Stimulated activated CD8-positive, alpha-beta memory T cell treated with anti-CD3 and anti-CD28 coated beads, Interleukin-4, amount 100 ng/mL, for 24 hours (primary cell): ENCODE measurements around the gene GARIN6.
"Not testable (repeated sequence)": the region's sequence is repeated elsewhere in the genome, so short reads cannot be mapped to it uniquely, and the experiment has no call there.

Experiments used
- DNase-seq: peaks from one replicate; pipeline ENCODE4 v3.0.0-alpha.2; 2020; ENCODE audit warnings: low read depth

The GARIN6 gene

GRCh38 chr12:99647453-99647852 is at the start of gene GARIN6:
TSS of gene GARIN6 (plus strand) at chr12:99647753. CDS start at chr12:99648175, 422 bp downstream.
- no peak for DNase-seq

GRCh38 chr12:99598785-99599184 is 48.8 kb upstream of the GARIN6 start:
- DNase-seq, result no peak

DNA sequence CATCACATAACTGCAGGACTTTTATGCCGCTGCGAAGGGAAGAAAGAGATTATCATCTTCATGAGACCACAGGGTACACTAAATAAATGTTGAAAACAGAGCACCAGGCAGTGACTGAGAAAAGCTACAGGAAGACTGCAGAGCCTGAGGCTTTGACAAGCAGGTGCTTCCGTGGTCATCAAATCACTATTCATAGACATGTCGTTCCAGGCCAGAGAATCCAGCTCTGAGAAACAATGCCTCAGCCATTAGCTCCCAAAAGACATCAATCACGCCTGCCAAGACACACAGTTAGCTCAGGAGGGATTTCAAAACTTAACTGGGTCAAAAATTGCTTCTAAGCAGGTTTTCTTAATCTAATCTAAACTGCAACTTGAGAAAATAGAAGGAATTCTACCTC is 47.2 kb upstream of the GARIN6 start:
- DNase-seq, result no peak

- no peak for DNase-seq
Observed at GRCh38 chr12:99609455-99610181, 37.9 kb upstream of the GARIN6 start.

DNA sequence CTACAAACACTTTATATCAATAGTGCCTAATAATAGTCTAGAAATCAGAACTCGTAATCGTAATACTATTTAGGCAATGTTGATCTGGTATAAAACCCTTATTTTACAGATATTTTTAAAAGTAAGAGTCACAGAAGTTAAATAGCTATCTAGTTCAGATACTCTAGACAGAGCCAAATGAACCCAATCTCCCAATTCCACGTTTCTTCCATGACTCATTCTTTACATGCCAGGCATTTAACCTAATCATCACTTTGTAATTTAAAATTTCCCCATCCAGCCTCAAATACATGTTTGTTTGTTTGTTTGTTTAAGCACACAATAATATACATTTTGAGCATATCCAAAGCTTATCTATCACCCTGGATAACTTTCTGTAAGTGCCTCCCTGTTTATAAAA is 36.4 kb upstream of the GARIN6 start:
- DNase-seq, result no peak

GRCh38 chr12:99611599-99611998 is 36.0 kb upstream of the GARIN6 start:
- no peak for DNase-seq

GRCh38 chr12:99618657-99619056 is 28.9 kb upstream of the GARIN6 start:
- DNase-seq, result no peak

GRCh38 chr12:99619389-99620158 is 28.0 kb upstream of the GARIN6 start:
- DNase-seq, result no peak

- DNase-seq, result no peak
Observed at GRCh38 chr12:99620159-99620479, 27.4 kb upstream of the GARIN6 start.

- DNase-seq, result not testable (repeated sequence)
Observed at GRCh38 chr12:99624591-99624990, 23.0 kb upstream of the GARIN6 start.

DNA sequence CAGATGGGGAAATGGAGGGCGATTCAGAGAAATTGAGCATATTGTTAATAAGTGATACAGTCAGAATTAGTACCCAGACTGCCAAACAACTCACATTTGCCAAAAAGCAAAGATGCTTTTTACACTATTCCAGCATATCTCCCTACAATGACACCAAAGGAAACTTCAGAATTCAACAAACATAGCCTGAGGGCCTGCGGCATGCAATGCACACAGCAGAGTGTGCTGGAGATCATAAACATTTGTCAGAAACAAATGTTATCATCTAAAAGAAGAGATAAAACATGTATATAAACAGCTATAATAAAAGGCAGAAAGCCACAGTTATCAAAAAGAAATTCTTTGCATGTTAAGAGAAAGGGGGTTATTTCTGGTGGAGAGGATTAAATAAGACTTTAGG is 20.1 kb upstream of the GARIN6 start:
- DNase-seq, result no peak

DNA sequence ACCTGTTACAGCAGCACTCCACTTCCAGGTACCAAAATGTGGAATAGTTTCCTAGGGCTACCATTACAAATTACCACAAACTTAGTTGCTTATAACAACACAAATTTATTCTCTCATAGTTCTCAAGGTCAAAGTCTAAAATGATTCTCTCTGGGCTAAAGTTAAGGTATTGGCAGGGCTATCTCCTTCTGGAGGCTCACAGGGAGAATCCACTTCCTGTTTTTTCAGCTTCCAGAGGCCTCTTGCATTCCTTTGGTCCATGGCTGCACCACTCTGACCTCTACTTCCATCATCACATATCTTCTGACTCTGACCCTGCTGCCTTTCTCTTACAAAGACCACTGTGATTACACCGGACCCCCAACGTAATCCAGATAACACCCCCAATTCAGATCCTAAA is 2.9 kb upstream of the GARIN6 start:
- DNase-seq, result no peak

- no peak for DNase-seq
Observed at GRCh38 chr12:99648183-99648582, 630 bp downstream of the GARIN6 start.

- no peak for DNase-seq
Observed at GRCh38 chr12:99649551-99649950, 2.0 kb downstream of the GARIN6 start.

GRCh38 chr12:99658671-99659349 is 11.3 kb downstream of the GARIN6 start:
- no peak for DNase-seq

GRCh38 chr12:99670635-99671034 is 23.1 kb downstream of the GARIN6 start:
- DNase-seq, result no peak

DNA sequence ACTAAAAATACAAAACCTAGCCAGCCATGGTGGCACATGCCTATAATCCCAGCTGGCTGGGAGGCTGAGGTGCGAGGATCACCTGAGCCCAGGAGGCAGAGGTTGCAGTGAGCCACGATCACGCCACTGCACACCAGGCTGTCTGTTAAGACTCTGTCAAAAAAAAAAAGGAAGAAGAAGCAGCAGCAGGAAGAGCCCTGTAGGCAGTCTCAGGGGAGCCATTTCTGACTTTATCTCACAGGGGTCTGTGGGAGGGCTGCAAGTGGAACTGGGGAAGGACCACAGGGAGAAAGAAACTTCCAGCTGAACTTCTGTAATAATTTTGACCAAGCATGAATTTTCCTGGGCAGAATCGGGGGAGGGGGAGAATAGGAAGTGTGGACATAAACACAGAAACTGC is 32.7 kb downstream of the GARIN6 start:
- DNase-seq, result no peak

DNA sequence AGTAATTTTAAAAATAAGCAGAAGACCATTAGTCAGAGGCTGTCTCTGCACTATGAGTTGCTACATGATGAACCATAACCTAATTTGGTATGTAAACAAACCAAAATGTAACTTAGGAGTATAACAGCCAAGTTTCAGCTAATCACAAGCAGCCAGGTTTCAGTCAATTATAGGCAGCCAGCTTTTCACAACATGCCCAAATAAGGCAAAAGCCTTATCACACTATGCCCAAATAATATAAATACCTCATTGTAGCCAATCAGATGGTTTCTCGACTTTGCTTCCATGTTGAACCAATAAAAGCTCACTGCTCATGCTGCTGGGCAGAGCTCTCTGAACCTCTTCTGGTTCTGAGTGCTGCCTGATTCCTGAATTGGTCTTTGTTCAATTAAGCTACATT is 38.6 kb downstream of the GARIN6 start:
- DNase-seq, result no peak

- DNase-seq, result no peak
Observed at GRCh38 chr12:99695050-99695449, 47.5 kb downstream of the GARIN6 start.
